Common myeloid progenitor, CD34-positive (primary cell): Measurements from ENCODE around the gene RNASET2.

Source experiments
- CTCF ChIA-PET: fragments of 350-600 bp; sonication (Branson Sonifier 250); formaldehyde crosslinking; loops from one replicate; lab custom pipeline; 2021; ENCODE audit warnings: antibody characterized with exemption; lab: Charles Lee
- POLR2A ChIA-PET: fragments of 350-600 bp; sonication (Branson Sonifier 250); formaldehyde crosslinking; loops from one replicate; lab custom pipeline; 2021; ENCODE audit warnings: antibody characterized with exemption; lab: Charles Lee
- DNase-seq, 3 donors: peaks; one replicate each; pipeline versions ENCODE4 v3.0.0 to v3.0.0-alpha.2; 2013
- H3K27ac ChIP-seq, 2 experiments: 1 replicate in 1 of 2; 2 replicates in 1 of 2; pipeline ENCODE4 v1.7.0; 2013; ENCODE audit warnings: inconsistent platforms in 2 of 2, low read length in 2 of 2, mild to moderate bottlenecking in 2 of 2, low read depth in 1 of 2, moderate library complexity in 1 of 2; ENCODE audit not compliant: severe bottlenecking in 2 of 2, insufficient read depth in 1 of 2, poor library complexity in 1 of 2
- H3K27me3 ChIP-seq, 5 experiments: replicated peaks in 2 of 5; 1 replicate in 3 of 5; 2 replicates in 2 of 5; pipeline versions ENCODE4 v1.6.1 to v1.7.0; 2013; ENCODE audit warnings: low read length in 4 of 5, mild to moderate bottlenecking in 2 of 5, moderate library complexity in 2 of 5, inconsistent platforms in 1 of 5; ENCODE audit not compliant: insufficient read depth in 5 of 5, control insufficient read depth in 4 of 5
- H3K36me3 ChIP-seq, 4 experiments: 1 replicate in 2 of 4; 2 replicates in 2 of 4; pipeline versions ENCODE4 v1.6.1 to v1.7.0; 2013; ENCODE audit warnings: low read length in 3 of 4, control low read depth in 1 of 4, mild to moderate bottlenecking in 1 of 4; ENCODE audit not compliant: control insufficient read depth in 4 of 4, insufficient read depth in 4 of 4
- H3K4me1 ChIP-seq, 4 experiments: 1 replicate in 3 of 4; 2 replicates in 1 of 4; pipeline versions ENCODE4 v1.6.1 to v1.7.1; 2013; ENCODE audit warnings: low read length in 3 of 4, mild to moderate bottlenecking in 3 of 4, control low read depth in 1 of 4, inconsistent platforms in 1 of 4, moderate library complexity in 1 of 4; ENCODE audit not compliant: control insufficient read depth in 4 of 4, insufficient read depth in 4 of 4; ENCODE audit errors: control extremely low read depth in 1 of 4
- H3K4me3 ChIP-seq, 7 experiments: 1 replicate in 4 of 7; 2 replicates in 3 of 7; pipeline versions ENCODE4 v1.5.1 to v1.7.0; 2013; ENCODE audit warnings: mild to moderate bottlenecking in 7 of 7, low read length in 6 of 7, moderate library complexity in 6 of 7, inconsistent platforms in 2 of 7, low read depth in 2 of 7, control low read depth in 1 of 7; ENCODE audit not compliant: insufficient read depth in 4 of 7, control insufficient read depth in 1 of 7; ENCODE audit errors: extremely low read depth in 1 of 7
- H3K9me3 ChIP-seq, 5 experiments: 1 replicate in 4 of 5; 2 replicates in 1 of 5; pipeline versions ENCODE4 v1.6.1 to v1.7.1; 2013; ENCODE audit warnings: low read length in 4 of 5, mild to moderate bottlenecking in 2 of 5, inconsistent platforms in 1 of 5, low read depth in 1 of 5, moderate library complexity in 1 of 5; ENCODE audit not compliant: control insufficient read depth in 4 of 5, insufficient read depth in 2 of 5; ENCODE audit errors: control extremely low read depth in 1 of 5
- WGBS: methylation state at CpG from one replicate; pipeline ENCODE4 v1.1.5; 2013; ENCODE audit not compliant: insufficient coverage; 5-methylcytosine and 5-hydroxymethylcytosine counted together

Gene RNASET2

DNA sequence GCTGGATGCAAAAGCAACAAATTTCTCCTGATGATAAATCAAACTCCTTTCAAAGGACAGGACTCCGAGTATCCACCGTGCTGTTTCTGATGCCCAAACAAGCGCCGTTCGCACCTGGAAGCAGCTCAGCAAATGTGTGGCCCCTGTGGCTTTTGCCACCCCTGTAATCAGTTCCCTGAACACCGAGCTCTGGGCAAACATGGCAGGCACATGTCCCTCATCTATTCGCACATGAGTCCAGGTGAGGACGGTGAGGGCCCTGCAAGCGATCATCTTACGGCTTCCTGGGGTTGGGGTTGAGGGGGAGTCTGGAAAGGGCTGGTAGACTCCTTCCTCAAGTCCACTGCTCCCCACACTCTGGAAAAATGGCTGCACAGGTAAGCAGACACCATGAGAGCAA lies 23.7 kb downstream of the RNASET2 start:
- Histone ChIP-seq H3K9me3 (no peaks in the 10 kb centered on the region), H3K36me3 (peaks cover 5 to 78% (median 9%) of the 10 kb centered on the region in 4 experiments), H3K4me1 (peaks cover 0 to 25% (median 19%) of the 10 kb centered on the region in 4 experiments), H3K27ac (no peak overlapping the region), H3K27me3 (no peaks in the 10 kb centered on the region), H3K4me3 (no peak overlapping the region)
- ChIA-PET POLR2A (no interaction called here), CTCF (interaction anchor here (1.1 to 1.4 kb wide), 2 partner anchors 9 to 18 kb away, joined by 5 read pairs; no protein-coding TSS in a partner anchor)
- DNase-seq = no peak
- WGBS = 92% methylated on average over 9 of the region's 10 CpGs

DNA sequence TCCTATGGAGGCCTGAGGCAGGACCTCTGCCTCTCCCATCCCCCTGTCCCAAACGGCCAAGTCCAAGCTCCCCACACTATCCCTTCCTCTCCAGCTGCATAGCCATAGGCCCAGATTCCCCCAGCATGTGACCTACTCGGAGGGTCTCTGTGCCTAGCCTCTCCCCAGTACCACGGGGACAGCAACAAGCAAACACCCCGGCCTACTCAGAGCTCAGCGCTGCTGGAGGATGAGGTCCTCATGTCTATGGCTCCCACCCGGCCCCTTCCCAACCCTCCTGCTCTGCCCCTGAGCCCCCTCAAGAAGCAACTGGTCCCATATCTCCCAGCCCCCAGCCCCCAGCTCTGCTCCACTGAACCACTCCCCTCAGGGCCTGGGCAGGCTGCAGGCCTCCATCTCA lies 24.2 kb downstream of the RNASET2 start:
- CTCF ChIA-PET = interaction anchor here (1.1 to 1.4 kb wide), 2 partner anchors 10 to 18 kb away, joined by 5 read pairs; no protein-coding TSS in a partner anchor
- H3K9me3 ChIP-seq = no peaks in the 10 kb centered on the region
- H3K4me3 ChIP-seq = no peak overlapping the region
- no peaks in the 10 kb centered on the region for H3K27me3 ChIP-seq
- DNase-seq = no peak
- H3K4me1 ChIP-seq = peaks cover 0 to 25% (median 19%) of the 10 kb centered on the region in 4 experiments
- POLR2A ChIA-PET = no interaction called here
- no peak overlapping the region for H3K27ac ChIP-seq
- 100% methylated on average over 4 of the region's 6 CpGs for WGBS
- H3K36me3 ChIP-seq = peaks cover 5 to 75% (median 9%) of the 10 kb centered on the region in 4 experiments

DNA sequence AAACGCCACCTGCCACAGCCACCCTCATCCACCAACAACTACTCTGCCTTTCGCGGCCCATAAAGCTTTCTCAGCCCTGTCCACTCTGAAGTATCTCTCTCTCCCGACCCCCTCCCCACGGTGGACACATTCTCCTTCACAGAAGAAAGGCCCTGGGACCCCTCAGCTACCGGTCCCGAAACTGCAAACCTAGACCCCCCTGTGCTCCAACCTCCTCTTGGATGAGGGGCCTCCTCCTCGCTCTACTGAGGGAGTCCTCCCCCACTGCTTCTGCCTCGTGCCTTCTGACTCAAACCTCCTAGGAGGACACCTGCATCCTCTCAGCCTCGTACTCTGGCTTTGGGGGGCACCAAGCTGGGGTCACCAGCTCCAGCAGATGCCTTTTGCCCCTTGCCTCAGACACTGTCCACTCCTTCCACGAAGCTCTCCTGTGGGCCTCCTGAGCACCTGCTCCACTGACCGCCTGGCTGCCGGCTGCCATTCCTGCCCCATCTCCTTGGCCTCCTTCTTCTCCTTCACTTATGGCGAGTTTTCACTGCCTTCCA lies 24.9 kb downstream of the RNASET2 start:
- Histone ChIP-seq H3K27ac (no peak overlapping the region), H3K27me3 (no peaks in the 10 kb centered on the region), H3K36me3 (peaks cover 5 to 82% (median 9%) of the 10 kb centered on the region in 4 experiments), H3K4me3 (no peak overlapping the region), H3K4me1 (peaks cover 0 to 23% (median 18%) of the 10 kb centered on the region in 4 experiments), H3K9me3 (no peaks in the 10 kb centered on the region)
- ChIA-PET CTCF (interaction anchor here (1.1 to 1.4 kb wide), 2 partner anchors 10 to 19 kb away, joined by 5 read pairs; no protein-coding TSS in a partner anchor), POLR2A (no interaction called here)
- no peak for DNase-seq
- 96% methylated on average over 14 of the region's 14 CpGs for WGBS

DNA sequence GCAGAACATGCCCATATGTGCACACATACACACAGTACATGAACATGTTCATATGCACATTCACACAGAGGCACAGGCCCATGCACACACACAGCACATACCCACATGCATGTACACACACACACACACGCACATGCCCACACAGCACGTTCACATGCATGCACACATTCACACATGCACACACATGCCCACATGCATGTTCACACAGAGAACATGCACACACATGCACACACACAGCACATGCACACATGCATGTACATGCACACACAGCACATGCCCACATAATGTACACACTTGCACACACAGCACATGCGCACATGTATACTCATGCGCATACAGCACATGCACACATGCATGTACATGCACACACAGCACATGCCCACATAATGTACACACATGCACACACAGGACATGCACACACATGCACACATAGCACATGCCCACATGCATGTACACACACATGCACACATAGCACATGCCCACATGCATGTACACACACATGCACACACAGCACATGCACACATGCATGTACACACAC lies 25.9 kb downstream of the RNASET2 start:
- Histone ChIP-seq H3K4me1 (peaks cover 0 to 19% (median 15%) of the 10 kb centered on the region in 4 experiments), H3K27ac (no peak overlapping the region), H3K36me3 (peaks cover 5 to 79% (median 9%) of the 10 kb centered on the region in 4 experiments), H3K9me3 (no peaks in the 10 kb centered on the region), H3K4me3 (no peak overlapping the region), H3K27me3 (no peaks in the 10 kb centered on the region)
- WGBS = 96% methylated on average over 4 of the region's 4 CpGs
- DNase-seq = peak in 2 of 3 donors; percentile 18 to 40
- CTCF ChIA-PET = no interaction called here
- POLR2A ChIA-PET = no interaction called here

DNA sequence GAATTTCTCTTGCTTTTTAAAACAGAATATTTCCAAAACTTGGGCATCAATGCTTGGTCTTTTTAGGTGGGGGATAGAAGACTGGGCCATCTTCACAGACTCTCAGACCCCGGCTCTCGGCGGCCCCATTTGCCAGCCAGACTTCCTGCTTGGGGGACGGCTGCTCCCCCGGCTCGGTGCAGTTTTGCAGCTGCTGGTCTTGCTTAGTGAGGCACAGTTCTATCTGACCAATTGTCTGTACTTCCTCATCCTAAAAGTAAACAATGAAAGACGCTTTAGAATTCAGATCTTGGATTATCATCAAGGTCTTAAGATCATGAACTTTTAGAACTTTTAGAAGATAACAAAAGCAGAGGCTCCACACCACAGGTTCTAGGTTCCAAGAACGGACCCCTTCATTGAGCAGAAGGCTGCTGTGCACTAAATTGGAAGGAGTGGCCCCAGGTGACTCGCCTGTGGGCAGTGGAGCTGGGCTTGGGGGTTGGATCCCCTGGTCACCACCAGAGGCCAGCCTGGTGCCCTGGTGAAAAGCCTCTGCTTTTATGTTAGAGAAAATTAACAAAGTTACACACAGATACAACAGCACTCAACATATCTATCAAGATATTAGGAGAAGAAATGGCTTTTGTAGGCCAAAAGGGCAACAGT lies 26.7 kb downstream of the RNASET2 start:
- peak in 2 of 3 donors; percentile 43 to 59 for DNase-seq
- 10% methylated on average over 6 of the region's 9 CpGs for WGBS
- H3K27me3 ChIP-seq = no peaks in the 10 kb centered on the region
- H3K27ac ChIP-seq = peak overlapping the region; percentile 35 to 36
- H3K4me3 ChIP-seq = no peak overlapping the region
- peaks cover 0 to 19% (median 15%) of the 10 kb centered on the region in 4 experiments for H3K4me1 ChIP-seq
- H3K9me3 ChIP-seq = no peaks in the 10 kb centered on the region
- POLR2A ChIA-PET = no interaction called here
- CTCF ChIA-PET = interaction anchor here (0.8 to 1.1 kb wide), 3 partner anchors 8 to 59 kb away, joined by 3 to 4 read pairs (median 3); no protein-coding TSS in a partner anchor
- H3K36me3 ChIP-seq = peaks cover 3 to 73% (median 8%) of the 10 kb centered on the region in 4 experiments

DNA sequence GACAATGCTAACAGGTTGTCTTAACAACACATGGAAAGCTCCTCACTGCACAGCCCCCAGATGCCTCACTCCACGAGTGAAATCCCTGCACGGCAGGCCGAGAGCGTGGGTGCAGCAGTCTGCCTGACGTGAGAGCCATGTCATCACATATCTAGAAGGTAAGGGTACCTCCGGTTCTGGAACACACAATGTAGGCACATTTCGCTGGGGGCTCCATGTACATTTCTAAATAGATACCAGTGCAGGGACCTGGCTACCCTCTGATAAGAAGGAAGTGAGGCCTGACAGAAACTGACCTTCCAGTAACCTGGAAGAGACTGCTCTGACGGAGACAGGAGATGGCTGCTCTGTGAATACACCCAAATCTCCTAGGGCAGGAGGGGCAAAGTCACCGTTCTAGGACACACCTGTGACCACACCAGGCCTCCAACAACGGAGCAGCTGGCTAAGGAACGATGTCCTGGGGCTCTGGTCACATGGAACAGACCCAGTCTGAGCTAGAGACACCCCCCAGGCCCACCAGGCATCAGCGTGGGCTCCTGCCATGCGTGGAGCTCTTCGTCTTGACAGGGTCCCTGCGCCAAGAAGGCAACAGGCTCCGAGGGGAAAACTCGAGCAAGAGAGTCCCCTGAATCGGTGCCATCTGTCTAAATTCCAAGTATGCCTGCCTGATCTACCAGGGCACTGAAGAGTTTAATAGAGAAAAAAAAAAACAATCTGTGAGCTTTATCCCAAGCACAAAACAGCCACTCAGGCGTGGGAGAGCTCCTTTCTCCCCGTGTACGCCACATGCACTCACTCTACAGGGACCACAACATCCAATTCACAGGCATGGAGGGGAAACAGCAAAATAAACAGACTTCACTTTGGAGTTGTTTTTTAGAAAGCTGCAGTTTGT lies 27.5 kb downstream of the RNASET2 start:
- Histone ChIP-seq H3K9me3 (no peaks in the 10 kb centered on the region), H3K4me1 (peaks cover 0 to 19% (median 15%) of the 10 kb centered on the region in 4 experiments), H3K4me3 (no peak overlapping the region), H3K27me3 (no peaks in the 10 kb centered on the region), H3K36me3 (peaks cover 0 to 66% (median 6%) of the 10 kb centered on the region in 4 experiments), H3K27ac (peak overlapping the region; percentile 35 to 36)
- 90% methylated on average over 19 of the region's 21 CpGs for WGBS
- ChIA-PET POLR2A (no interaction called here), CTCF (interaction anchor here (0.8 to 1.1 kb wide), 3 partner anchors 8 to 60 kb away, joined by 3 to 4 read pairs (median 3); no protein-coding TSS in a partner anchor)
- no peak for DNase-seq
